ENCODE results near the gene ADORA2A.

The ADORA2A gene

GRCh38 chr22:24404561-24405275 lies 22.7 kb upstream of the ADORA2A start:
- DNase-seq, result peak; percentile 45

- DNase-seq, result no peak
Measured at GRCh38 chr22:24405631-24406321, 21.6 kb upstream of the ADORA2A start.

- DNase-seq, result peak; percentile 58
Measured at GRCh38 chr22:24406322-24407277, 20.8 kb upstream of the ADORA2A start.

- peak; percentile 53 for DNase-seq
Measured at GRCh38 chr22:24407278-24407665, 20.1 kb upstream of the ADORA2A start.

GRCh38 chr22:24407884-24408283 lies 19.5 kb upstream of the ADORA2A start:
- no peak for DNase-seq

- no peak for DNase-seq
Measured at GRCh38 chr22:24408630-24409029, 18.8 kb upstream of the ADORA2A start.

- no peak for DNase-seq
Measured at GRCh38 chr22:24409707-24410106, 17.7 kb upstream of the ADORA2A start.

GRCh38 chr22:24410110-24410856 lies 17.1 kb upstream of the ADORA2A start:
- DNase-seq, result peak; percentile 56

- DNase-seq, result peak; percentile 58
Measured at GRCh38 chr22:24411256-24412004, 16.0 kb upstream of the ADORA2A start.

- DNase-seq, result peak; percentile 45
Measured at GRCh38 chr22:24412274-24412673, 15.1 kb upstream of the ADORA2A start.

- no peak for DNase-seq
Measured at GRCh38 chr22:24413271-24413670, 14.1 kb upstream of the ADORA2A start.

GRCh38 chr22:24413736-24414385 lies 13.5 kb upstream of the ADORA2A start:
- DNase-seq, result no peak

- DNase-seq, result no peak
Measured at GRCh38 chr22:24414523-24414922, 12.9 kb upstream of the ADORA2A start.

- DNase-seq, result no peak
Measured at GRCh38 chr22:24414984-24415945, 12.1 kb upstream of the ADORA2A start.

- DNase-seq, result no peak
Measured at GRCh38 chr22:24416095-24416494, 11.3 kb upstream of the ADORA2A start.

GRCh38 chr22:24416611-24417010 lies 10.8 kb upstream of the ADORA2A start:
- DNase-seq, result no peak

GRCh38 chr22:24417200-24417599 lies 10.2 kb upstream of the ADORA2A start:
- no peak for DNase-seq

- DNase-seq, result no peak
Measured at GRCh38 chr22:24417901-24418641, 9.3 kb upstream of the ADORA2A start.

- DNase-seq, result no peak
Measured at GRCh38 chr22:24418786-24419474, 8.5 kb upstream of the ADORA2A start.

All from activated effector memory CD4-positive, alpha-beta T cell treated with anti-CD3 and anti-CD28 coated beads, Interleukin-2, amount 50 U/mL, for 16 hours (primary cell).